Mucosa of descending colon (tissue), 3 donors: ENCODE measurements around the gene UQCR11. TPM values are rescaled to one million over a fixed set of nuclear protein-coding genes. Genes with fewer than 3 reads are reported as not detected.

Experiments used
- ATAC-seq: fragments of 200-7000 bp; cut with Tn5 transposase; one replicate; pipeline ENCODE4 v1.9.1; 2020; ENCODE audit warnings: mild to moderate bottlenecking, moderate library complexity
- DNase-seq, 3 donors: peaks; one replicate each; pipeline ENCODE4 v3.0.0-alpha.2; 2020
- H3K36me3 ChIP-seq: fragments of 200-600 bp; one replicate; pipeline ENCODE4 v1.8.0; 2021; ENCODE audit warnings: low read depth, mild to moderate bottlenecking
- H3K4me1 ChIP-seq: fragments of 200-600 bp; one replicate; pipeline ENCODE4 v1.8.0; 2021; ENCODE audit warnings: low read depth, mild to moderate bottlenecking
- H3K4me3 ChIP-seq: fragments of 200-600 bp; one replicate; pipeline ENCODE4 v1.8.0; 2021; ENCODE audit warnings: mild to moderate bottlenecking
- H3K9me3 ChIP-seq: fragments of 200-600 bp; one replicate; pipeline ENCODE4 v1.8.0; 2021; ENCODE audit warnings: mild to moderate bottlenecking
- CTCF ChIP-seq: fragments of 200-600 bp; IDR thresholded peaks from one replicate; pipeline ENCODE4 v1.8.0; 2022; ENCODE audit warnings: antibody characterized with exemption, mild to moderate bottlenecking
- intact Hi-C, 2 donors: fragments of 100-400 bp; cut with DNase I in 1 of 2; cut with micrococcal nuclease in 1 of 2; formaldehyde crosslinking; loops; one replicate each; pipeline versions ENCODE4 v1.11.0 to v1.11.1; 2022; cut with DNase I, micrococcal nuclease
- total RNA-seq, 3 donors: library from RNA; stranded (reverse); fragmentation: NEBNext Ultra II Directional in 2 of 3; extraction: Animal tissue kit (Norgen Biotek cat#: 25700) in 2 of 3; gene quantifications; one replicate each; pipeline versions ENCODE4 v1.2.1 to v1.2.4, GENCODE V29; 2021 to 2023
- donor health status: DM: no; HTN: no; CAD: no; lungs with moderate emphysema.
- donor health status: DM: no; HTN: no; CAD: no.
- donor health status: DM: no; HTN: yes; CAD: no.

UQCR11 gene
- total RNA-seq, 3 donors from 2014 or later, result 265 to 301 (median 272) TPM

DNA sequence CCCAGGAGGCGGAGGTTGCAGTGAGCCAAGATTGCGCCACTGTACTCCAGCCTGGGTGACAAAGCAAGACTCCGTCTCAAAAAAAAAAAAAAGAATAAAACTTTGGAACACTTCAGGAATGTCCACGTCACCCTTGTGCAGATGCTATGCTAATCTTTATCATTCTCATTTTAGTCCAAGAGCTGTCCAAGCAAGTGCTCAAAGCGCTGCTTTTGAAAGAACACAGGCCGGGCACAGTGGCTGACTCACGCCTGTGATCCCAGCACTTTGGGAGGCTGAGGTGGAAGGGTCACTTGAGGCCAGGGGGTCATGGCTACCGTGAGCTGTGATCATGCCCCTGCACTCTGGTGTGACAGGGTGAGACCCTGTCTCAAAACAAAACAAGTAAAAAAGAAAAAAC is 11.1 kb upstream of the UQCR11 start:
- no peaks in the 10 kb centered on the region for H3K36me3 ChIP-seq
- TF ChIP-seq CTCF, result no peak
- intact Hi-C loops, result no loop called here

GRCh38 chr19:1615156-1615765 is 10.0 kb upstream of the UQCR11 start:
- Histone ChIP-seq H3K4me3 (no peak overlapping the region), H3K36me3 (no peaks in the 10 kb centered on the region), H3K4me1 (no peaks in the 10 kb centered on the region), H3K9me3 (no peaks in the 10 kb centered on the region)
- ATAC-seq (no peak), DNase-seq (no peak)
- intact Hi-C loops, result no loop called here
- TF ChIP-seq CTCF, result no peak

More for the DNA sequence above, 11.1 kb upstream of the UQCR11 start:
- H3K4me3 ChIP-seq, result no peak overlapping the region
- ATAC-seq (no peak), DNase-seq (no peak)
- H3K9me3 ChIP-seq, result no peaks in the 10 kb centered on the region
- H3K4me1 ChIP-seq, result no peaks in the 10 kb centered on the region

- intact Hi-C loops, result no loop called here
- ATAC-seq, result no peak
- no peak for DNase-seq
- H3K36me3 ChIP-seq, result no peaks in the 10 kb centered on the region
- H3K4me3 ChIP-seq, result no peak overlapping the region
- no peaks in the 10 kb centered on the region for H3K4me1 ChIP-seq
- no peak for TF ChIP-seq CTCF
- no peaks in the 10 kb centered on the region for H3K9me3 ChIP-seq
These were observed 8.7 kb upstream of the UQCR11 start for GRCh38 chr19:1613808-1614570.

GRCh38 chr19:1613146-1613545 is 7.9 kb upstream of the UQCR11 start:
- Histone ChIP-seq H3K9me3 (no peaks in the 10 kb centered on the region), H3K36me3 (no peaks in the 10 kb centered on the region), H3K4me3 (no peak overlapping the region), H3K4me1 (peaks cover 4% of the 10 kb centered on the region)
- no peak for TF ChIP-seq CTCF
- intact Hi-C loops, result no loop called here
- no peak for ATAC-seq
- no peak for DNase-seq

DNA sequence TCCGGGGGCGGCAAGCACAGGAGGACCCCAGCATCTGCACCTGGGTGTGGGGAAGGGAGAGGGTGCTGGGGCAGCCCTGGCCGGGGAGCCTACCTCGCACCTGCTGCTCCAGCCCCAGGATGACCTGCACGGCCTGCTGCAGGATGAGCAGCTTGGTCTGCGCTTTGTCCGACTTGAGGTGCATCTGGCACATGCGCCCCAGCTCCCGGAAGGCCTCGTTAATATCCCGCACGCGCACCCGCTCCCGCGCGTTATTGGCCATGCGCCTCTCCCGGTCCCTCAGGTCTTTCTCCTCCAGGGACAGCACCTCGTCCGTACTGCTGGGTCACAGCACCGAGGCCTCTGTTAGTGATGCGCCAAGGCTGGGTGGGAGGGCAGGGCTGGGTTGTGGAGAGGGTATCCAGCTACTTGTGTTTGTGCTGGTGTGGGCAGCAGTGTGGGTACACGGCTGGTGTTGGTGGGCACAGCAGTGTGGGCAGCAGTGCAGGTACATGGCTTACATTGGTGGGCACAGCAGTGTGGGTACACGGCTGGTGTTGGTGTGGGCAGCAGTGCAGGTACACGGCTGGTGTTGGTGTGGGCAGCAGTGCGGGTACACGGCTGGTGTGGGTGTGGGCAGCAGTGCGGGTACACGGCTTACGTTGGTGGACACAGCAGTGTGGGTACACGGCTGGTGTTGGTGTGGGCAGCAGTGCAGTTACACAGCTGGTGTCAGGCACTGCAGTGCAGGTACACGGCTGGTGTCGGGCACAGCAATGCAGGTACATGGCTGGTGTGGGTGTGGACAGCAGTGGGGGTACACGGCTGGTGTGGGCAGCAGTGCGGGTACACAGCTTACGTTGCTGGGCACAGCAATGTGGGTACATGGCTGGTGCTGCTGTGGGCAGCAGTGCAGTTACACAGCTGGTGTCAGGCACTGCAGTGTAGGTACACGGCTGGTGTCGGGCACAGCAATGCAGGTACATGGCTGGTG is 7.1 kb upstream of the UQCR11 start:
- no peak for TF ChIP-seq CTCF
- no peaks in the 10 kb centered on the region for H3K9me3 ChIP-seq
- intact Hi-C loops, result no loop called here
- H3K36me3 ChIP-seq, result no peaks in the 10 kb centered on the region
- ATAC-seq, result no peak
- H3K4me1 ChIP-seq, result peaks cover 4% of the 10 kb centered on the region
- no peak for DNase-seq
- no peak overlapping the region for H3K4me3 ChIP-seq
